HuH-7 (cell line): Measurements from ENCODE around the gene GUCY2F.

Source experiments
- DNase-seq: peaks from one replicate; pipeline ENCODE4 v3.0.0; 2011; ENCODE audit warnings: low spot score

Gene GUCY2F

DNA sequence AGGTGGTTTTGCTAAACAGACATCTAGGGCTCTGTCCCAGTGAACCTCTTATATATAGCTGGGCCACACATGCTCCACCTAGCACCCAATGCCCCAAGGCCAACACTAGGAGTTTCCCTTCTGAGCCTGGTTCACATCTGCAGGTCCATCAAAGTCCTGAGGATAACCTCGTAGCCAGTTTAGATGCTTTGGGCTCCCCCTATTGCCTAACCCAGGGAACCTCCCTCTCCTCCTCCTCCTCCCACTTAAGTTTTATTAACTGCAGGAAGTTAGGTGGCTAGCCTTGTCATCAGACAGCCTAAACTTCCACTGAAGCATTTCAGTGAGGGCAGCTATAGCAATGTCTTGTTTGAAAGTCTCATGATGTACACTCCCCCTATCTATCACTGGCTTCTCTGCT, 88.0 kb downstream of the GUCY2F start:
- DNase-seq, result no peak

DNA sequence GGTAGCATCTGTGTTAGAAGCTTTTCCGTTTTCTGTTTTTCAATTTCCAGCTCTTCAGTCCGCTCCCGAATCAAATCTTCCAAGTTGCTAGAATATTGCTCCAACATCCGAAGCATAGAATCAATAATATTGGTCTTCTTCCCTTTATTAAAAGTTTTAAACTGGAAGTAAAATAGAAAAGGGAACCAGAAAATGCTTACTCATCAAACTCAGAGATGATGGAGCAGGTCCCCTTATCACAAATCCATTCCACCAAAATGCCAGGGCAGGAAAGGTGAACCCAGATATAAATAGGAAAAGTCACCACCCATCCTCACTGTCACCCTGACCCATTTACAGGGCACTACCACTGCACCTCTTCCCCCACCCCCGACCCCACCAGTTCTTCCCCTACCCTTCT, 89.0 kb downstream of the GUCY2F start:
- no peak for DNase-seq

DNA sequence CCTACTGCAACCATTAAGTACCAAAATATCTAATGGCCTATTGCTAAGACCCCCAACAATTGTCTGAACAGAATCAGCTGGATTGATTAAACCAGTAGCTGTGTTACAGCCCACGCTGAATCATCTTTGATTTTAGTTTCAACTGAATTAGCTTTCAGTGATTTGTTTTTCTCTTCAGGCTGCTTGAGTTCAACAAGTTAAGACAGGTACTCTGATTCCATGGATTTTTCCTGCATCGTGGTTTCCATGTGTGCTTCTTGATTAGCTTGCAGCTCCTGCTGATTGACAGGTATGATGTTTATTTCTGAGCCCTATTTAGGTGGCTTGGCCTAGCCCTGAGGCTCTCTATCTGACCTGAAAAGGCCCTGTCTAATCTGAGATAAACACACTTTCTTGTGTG, 91.3 kb downstream of the GUCY2F start:
- no peak for DNase-seq

DNA sequence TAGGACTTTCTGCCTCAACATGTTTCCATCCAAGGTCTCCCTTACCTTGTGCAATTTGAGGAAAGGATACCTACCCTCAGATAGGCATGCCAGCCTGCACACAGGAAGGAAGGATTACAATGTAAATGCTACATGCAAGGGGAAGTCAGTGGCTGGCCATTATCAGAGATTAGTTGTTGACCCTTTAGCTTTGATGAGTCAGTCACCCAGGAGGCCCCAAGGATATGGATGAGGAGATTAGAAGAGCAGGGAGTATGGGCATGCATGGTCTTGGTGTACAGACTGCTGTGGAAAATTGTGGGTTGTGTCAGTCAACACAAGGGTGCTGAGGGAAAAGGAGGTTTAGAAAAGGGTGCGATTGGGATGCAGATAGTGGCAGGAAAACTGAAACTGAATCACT, 92.0 kb downstream of the GUCY2F start:
- no peak for DNase-seq

DNA sequence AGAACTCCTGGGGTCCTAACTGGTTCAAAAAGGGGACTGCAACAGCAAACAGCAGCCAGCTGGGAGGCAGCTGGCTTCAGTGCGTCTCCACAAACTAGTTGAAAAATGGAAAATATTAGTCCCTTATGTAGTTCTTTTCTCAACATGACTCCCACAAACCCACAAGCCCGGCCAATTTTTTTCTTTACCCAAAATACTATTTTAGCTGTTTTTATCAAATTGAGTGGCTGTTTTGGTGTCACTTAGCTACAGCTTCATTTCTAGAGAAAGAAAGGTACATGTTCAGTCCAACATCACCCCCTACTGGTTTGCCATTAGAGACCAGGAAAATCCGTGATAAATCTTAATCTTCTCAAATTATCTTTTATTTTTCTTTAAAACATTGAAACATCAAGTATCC, 97.2 kb downstream of the GUCY2F start:
- no peak for DNase-seq

DNA sequence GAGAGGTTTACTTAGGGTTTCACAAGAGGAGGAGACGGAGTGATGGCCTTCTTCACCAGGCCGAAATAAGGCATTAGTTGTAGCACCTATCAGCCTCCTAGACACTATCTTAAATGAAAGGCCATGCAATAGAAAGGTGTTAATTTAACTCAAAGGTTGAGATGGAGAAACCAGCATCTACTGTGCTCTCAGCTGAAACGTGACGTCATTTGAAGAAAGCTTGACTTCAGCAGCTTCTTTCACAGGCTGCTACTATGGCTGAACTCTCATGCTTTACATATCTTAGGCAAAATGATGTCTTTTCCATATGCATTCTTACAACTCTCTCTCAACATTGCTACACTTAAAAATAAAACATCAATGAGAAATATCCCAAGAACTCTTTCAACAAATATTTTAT, 99.6 kb downstream of the GUCY2F start:
- no peak for DNase-seq

DNA sequence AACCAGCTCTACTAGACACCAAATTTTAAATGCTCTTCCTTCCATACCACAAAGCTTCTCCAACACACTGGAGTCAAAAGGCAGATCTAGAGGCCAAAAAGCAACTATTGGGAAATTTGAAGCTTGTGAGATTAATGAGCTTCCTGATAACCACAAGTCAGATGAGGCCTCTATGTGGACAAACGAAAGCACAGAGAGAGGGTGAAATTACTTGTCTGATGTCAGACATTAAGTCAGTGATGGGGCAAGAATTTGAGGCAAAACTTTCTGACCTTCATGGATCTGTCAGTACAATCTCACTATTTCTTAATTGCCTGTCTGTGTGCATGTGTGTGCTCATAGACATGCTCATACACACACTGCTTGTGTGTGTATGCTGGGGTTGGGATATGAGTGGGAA, 103.6 kb downstream of the GUCY2F start:
- DNase-seq, result no peak

DNA sequence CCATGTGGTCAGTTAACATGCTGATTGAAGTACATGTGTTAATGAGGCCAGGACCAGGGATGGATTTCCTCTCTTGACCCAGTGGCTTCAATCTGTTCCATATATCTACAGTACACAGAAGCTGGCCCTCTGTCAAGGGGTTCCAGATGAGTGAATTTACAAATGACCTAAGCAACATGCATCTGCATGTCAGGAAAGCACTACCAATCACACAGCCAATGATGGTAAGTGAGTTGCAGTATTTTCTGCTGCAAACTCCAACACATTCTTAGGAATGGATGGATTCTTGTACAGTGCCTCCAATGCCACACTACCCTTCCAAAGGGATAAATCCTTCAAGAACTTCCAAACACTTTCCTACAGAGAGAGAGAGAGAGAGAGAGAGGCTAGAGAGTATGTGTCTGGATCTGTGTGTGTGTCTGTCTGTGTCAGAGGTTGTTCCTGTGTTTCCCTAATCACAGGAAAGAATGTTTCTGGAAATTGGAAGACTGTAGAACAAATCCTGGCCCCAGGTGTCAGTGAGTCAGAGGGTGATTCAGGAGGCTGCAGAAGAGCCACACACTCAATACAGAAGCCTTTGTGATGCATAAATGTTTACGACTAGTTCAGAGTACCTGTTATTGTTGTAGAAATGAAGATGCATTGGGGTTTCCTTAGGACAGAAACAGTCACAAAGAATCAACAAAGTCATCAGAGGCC, 107.5 kb downstream of the GUCY2F start:
- no peak for DNase-seq

DNA sequence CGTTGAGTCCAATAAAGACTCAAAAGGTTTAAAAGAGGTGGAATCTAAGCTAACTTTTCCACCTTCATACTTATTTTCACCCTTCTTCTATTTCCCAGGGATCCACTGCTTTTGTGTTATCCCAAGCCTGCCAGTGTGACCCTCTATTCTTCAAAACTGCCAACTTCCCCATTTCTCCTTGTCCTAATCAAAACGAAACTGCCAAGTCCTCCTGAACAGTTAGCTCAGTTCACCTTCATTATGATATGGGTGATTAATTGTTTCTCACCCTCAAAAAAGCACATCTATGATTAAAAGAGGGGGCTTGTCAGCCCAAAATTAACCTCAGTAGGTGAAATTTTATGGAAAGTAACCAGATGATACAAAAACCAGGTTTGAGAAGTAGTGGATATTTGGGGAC, 108.4 kb downstream of the GUCY2F start:
- DNase-seq, result no peak

DNA sequence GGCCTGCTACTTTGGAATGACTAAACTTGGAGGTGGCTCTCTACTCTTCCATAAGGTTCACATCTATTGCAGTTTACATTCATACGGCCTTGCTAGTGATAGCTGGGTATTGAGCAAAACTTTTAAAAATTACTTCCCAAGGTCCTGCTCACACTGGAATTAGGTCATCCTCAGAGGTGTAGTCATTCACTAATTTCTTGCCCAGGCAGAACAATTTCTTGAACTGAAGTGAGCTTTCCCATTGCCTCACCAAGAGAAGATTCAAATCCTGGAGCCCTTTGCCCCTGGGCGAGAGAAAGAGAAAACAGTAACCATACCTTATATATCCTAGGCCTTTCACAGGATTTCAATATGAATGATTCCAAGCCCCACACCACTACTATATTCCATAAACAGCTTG, 109.2 kb downstream of the GUCY2F start:
- DNase-seq, result no peak

DNA sequence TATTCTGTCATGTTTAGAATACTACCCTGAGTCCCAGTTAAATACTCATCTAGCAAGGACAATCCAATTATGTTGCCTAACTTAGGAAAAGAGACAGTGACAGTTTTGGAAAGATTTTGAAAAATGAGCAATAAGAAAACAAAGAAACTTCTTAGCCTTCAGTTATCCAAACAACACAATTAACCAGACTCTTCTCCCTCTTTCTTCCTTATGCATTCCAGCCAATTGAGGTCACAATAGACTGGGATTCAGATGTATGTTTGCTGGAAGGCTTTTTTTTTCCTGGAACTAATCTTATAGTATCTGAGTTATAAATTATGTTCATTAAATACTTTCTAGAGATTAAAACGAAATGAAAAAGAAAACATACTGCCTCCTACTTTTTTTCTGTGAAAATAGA, 109.6 kb downstream of the GUCY2F start:
- DNase-seq, result no peak

DNA sequence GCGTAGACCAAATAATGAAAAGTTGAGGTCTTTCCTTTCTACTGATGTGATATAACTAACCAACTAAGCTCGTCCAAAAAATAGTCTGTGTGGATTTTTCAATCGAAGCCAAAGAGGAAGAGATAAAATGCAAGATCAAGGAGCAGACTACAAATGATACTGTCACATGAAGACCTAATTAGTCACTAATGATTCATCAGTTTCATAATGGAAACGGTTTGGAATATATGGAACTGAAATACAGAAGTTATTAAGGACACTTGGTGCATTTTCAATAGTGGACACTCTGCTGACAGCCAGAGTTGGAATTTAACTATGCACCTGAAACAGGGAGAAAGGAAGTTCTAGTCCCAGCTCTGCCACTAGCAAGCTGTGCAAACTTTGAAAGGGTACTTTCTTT, 119.8 kb downstream of the GUCY2F start:
- DNase-seq, result no peak

DNA sequence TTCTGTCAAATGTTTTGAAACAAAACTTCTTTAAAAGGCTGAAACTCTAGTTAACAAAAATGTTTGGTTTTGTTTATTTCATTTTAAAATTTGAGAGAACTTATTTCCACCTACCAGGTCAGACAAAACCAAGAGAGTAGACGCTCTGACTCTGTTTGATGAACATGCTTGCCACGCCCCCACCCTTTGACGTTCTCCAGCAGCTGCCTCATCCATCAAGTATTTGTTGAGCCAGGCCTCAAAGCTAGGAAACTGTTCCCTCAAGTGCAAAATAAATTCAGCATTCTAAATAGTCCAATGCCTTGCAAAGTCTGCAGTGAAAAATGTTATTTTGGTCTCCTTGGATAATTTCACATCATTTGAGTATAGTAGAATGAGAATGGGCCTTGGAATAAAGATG, 121.6 kb downstream of the GUCY2F start:
- DNase-seq, result no peak

DNA sequence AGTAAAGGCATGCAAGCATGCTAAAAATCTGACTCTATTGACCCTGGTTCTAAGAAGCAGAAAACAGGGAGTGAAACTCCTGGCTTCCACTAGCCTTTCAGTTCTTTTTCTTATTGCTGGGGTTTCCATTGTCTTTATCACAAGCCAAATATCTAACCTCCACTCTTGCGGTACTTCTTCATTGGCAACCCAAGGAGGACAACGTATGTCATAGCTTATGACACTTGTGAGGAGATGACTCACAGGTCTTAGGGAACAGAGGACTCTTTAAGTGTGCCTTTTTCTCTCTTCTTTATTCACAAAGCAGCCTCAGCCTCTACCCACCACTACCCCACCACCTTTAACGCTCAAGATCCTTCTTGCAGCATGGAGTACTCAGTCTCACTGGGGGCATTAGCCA, 124.2 kb downstream of the GUCY2F start:
- DNase-seq, result no peak

DNA sequence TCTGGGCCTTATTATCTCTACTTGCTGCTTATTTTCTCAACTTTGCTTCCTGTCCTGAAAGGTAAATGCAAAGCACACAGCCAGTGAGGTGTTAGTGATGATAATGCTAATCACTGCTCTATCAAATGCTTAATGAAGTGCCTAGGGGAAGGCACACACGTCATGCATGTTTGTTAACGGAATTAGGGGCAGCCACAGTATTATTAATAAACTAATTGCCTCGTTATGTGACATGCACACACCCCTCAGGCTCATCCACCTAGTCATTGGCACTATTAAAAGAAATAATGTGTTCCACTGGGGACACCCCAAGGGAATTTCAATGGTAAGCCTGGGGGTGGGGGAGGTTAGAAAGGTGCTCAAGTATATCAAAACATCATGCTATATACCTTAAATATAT, 125.2 kb downstream of the GUCY2F start:
- DNase-seq, result no peak

DNA sequence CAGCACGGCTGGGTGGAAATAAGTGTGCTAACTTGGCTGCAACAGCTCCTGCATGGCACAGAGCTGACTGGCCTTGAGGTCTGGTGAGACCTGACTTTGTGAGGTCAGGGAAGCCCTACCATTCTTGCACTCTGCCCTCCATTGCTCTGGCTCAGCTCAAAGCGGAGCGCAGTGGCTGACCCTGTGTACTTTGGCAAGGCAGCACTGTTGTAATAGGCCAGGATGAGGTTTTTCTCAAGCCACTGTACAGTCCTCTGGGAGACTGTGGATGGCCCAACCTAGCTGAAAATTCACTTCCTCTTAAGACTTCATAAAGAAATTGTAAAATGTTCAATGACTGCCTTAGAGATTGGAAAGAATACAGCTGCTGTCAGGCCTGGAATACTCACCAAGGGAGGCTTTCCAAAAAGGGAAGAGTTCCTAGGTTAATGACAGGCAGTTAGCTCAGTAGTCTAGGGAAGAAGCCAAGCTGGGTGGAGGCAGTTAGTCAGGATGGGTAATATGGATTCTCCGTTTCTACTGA, 129.8 kb downstream of the GUCY2F start:
- DNase-seq, result no peak

DNA sequence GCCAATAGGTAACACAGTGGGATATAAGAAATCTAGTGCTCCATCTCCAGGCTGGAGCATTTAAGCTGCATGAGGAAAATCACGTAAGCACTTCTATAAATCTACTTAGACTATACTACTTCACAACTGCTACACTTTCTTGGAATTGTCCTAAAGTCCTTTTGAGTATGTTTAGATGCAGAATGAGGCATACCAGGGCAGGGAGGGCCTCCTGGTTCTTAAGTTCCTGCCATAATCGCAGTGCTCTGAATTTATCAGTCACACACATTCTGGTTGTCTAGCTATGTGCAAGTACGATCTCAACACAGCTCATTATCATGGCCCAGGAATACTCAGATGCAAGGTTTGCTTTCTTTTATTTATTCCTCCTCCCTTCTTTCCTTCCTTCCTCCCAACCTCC, 130.3 kb downstream of the GUCY2F start:
- no peak for DNase-seq

DNA sequence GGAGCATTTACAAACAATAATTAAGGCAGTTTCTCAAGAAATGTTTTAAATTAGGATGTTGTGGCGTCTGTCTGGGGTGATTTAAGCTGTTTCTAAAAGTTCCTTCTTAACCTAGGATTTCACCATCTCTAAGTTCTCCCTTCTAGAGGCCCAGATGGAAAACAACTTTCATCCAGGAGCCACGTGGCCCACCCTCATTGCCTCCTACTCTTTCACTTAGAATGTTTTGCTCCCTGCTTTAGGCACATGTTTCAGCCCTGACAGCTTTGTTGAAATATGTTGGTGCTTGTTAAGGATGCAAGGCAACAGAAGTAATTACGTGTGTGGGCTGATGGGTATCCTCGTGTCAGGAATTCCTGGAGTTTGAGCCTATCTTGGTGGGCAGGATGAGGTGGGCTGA, 131.3 kb downstream of the GUCY2F start:
- no peak for DNase-seq

DNA sequence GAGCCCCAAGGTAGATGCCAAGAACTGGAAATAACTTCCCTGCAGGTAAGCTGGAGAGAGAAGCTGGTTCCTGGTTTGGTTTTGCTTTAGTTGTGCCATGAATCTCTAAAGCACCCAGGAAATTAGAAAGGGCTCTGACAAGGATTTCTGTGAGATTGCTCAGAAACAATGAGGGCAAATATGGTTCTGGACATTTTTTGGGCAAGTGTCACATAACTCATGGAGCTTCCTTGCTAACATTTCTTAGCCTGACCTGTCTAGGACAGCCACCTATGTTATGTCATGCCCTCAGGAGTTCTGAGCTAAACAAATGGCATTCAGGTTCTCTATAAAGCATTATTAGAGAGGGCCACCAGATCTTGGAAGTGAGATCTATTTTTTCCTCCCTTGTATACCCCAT, 131.8 kb downstream of the GUCY2F start:
- no peak for DNase-seq

DNA sequence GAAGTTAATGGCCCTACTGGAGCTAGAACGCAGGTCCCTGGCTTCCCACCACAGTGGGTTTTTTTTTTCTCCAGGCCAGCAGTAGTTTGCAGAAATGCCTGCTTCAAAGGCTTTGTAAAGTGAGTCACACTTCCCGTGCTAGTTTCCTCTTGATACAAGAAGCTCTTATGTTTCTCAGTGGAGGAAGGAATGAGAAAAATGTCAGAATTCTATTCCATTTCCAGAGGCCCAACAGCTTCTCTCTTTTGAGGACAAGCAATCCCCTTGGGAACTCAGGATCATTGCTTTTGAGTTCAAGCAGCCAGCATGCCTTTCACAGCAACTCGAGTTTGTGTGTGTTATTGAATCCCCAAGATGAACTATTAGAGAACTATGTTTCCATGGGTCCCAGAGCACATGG, 134.3 kb downstream of the GUCY2F start:
- DNase-seq, result no peak

DNA sequence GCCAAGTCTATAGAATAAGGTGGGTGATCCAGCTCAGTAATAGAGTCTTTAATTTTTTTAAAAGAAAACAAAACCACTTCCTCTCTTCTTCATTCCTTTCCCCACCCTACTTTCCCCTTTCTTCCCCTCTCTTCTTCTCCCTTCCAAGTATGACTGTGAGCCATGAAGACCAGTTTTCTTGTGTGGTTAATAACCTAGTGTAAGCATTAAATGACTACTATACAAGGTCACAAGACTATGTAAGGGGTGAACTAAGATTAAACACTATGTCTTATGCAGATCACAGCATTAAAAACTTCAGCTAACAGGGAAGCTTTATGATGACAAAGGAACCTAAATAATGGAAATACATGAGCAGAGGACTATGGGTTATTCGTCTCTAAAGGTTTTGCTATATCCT, 135.4 kb downstream of the GUCY2F start:
- DNase-seq, result no peak

DNA sequence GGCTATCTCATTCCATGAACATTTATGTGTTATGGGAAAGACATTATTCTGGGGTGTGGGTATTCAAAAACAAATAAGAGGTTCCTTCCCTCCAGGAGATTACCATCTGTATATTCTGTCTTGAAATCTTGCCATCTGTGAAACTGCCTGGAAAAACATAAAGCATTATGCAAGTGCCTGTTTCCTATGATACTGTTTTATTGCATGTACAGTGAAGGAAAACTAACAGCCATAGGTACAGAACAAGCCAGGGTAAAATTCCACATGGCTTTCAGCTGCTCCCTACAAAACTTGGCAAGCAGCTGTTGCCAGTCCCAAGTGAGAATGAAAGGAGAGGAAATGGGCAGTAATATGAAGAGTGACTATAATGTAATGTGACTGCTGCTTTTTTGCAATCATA, 136.0 kb downstream of the GUCY2F start:
- DNase-seq, result no peak

DNA sequence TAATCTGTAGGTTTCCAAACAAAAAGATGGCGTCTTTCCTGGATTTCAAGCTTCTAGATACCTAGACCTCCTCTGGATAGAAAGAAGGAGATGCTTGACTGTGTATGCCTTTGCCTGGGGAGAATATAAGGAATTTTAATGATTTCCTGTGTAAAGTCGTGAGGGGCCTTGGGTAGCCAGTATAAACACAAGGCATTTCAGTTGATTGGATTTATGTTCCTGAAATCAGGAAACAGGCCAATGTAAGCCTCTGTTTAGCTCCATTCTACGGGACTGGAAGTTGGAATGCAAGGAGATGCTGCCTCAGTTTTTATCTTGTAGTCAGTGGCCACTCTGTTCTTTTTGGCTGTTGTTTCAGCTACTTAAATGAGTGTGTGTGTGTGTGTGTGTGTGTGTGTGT, 137.2 kb downstream of the GUCY2F start:
- no peak for DNase-seq

DNA sequence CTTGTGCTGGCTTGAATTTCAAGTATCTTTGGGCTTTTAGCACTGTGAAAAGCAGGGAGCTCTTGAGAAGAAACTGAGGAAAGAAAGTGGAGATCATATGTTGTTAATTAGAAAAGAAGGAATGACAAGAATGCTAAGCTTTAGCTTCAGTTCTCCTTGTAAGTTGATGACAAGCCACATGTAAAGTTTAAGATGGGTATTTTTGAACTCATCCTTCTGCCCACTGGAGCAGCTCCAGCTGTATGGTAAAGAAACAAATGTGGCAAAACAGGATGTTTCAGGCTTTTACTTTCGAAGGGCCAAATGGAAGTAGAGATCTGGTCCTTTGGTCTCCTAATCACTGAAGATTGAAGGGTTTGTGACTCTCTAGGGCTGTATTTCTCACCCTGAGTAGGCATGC, 137.8 kb downstream of the GUCY2F start:
- DNase-seq, result no peak

DNA sequence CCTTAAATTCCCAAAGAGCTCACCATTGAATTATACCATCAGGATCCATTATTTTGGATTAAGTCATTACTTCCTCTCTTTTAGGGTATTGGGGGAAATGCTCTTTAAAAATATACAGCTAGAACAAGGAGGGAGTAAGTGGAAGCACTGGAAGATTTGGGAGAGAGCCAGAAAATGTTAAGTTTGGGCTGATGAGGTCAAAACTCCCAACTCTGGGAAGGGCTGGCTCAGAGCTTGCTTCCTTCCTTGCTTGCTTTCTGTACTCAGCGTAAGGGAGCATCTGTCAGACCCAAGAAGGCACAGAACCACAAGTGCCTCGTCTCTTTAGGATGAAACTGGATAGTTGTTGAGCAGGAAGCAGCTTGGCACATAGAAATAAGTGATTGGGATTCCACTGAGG, 138.2 kb downstream of the GUCY2F start:
- DNase-seq, result no peak
